Tibial artery (tissue), 4 donors: ENCODE data around the gene KRT75.

Experiments
- DNase-seq, 2 donors: peaks; one replicate each; pipeline ENCODE4 v3.0.0-alpha.2; 2019
- H3K27ac ChIP-seq, 2 donors: fragments of 200-600 bp; sonication (generic) in 1 of 2; 1 replicate in 1 of 2; 2 replicates in 1 of 2; pipeline ENCODE4 v1.5.1; 2018 to 2019; ENCODE audit warnings: mild to moderate bottlenecking in 1 of 2
- H3K27me3 ChIP-seq, 2 donors: fragments of 200-600 bp; sonication (generic) in 1 of 2; one replicate each; pipeline versions ENCODE4 v1.5.1 to v1.6.0; 2016 to 2019
- H3K36me3 ChIP-seq, 3 donors: fragments of 200-600 bp; sonication (generic) in 2 of 3; one replicate each; pipeline ENCODE4 v1.5.1; 2016 to 2019; ENCODE audit warnings: mild to moderate bottlenecking in 2 of 3
- H3K4me1 ChIP-seq, 4 donors: fragments of 200-600 bp; sonication (generic) in 2 of 4; 1 replicate in 3 of 4; 2 replicates in 1 of 4; pipeline ENCODE4 v1.5.1; 2016 to 2019
- H3K4me3 ChIP-seq, 2 donors: fragments of 200-600 bp; sonication (generic) in 1 of 2; 1 replicate in 1 of 2; 2 replicates in 1 of 2; pipeline ENCODE4 v1.5.1; 2018 to 2019; ENCODE audit warnings: mild to moderate bottlenecking in 2 of 2
- H3K9me3 ChIP-seq, 3 donors: fragments of 200-600 bp; sonication (generic) in 1 of 3; one replicate each; pipeline ENCODE4 v1.5.1; 2016 to 2019
- intact Hi-C: fragments of 100-400 bp; cut with DNase I; formaldehyde crosslinking; loops from one replicate; pipeline ENCODE4 v1.15.0; 2023; ENCODE audit warnings: low total_unique reads
- TF ChIP-seq, protein P1 (sequence below), 2 experiments: fragments of 200-600 bp in 1 of 2; fragments of 450-650 bp in 1 of 2; IDR thresholded peaks; one replicate each; pipeline ENCODE4 v1.5.1; 2017 to 2019; ENCODE audit warnings: antibody characterized with exemption in 2 of 2, mild to moderate bottlenecking in 1 of 2, moderate library complexity in 1 of 2

Gene KRT75

DNA sequence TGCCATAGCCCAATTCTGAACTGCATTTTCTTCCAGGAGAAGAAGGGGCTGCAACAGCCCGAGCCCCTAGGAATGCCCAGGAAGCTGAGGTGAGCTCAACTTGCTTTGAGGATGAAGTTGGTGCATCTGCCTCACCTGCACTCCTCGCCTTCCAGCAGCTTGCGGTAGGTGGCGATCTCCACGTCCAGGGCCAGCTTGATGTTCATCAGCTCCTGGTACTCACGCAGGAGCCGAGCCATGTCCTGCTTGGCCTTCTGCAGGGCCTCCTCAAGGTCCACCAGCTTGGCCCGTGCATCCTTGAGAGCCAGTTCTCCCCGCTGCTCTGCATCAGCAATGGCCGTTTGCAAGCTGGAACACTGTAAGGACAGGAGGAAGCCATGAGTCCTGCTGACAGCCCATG is 6.0 kb downstream of the KRT75 start:
- no peak overlapping the region for H3K4me3 ChIP-seq
- peaks cover 0 to 8% (median 0%) of the 10 kb centered on the region in 4 donors for H3K4me1 ChIP-seq
- intact Hi-C loops = no loop called here
- H3K9me3 ChIP-seq = no peaks in the 10 kb centered on the region
- no peak overlapping the region for H3K27ac ChIP-seq
- H3K36me3 ChIP-seq = no peaks in the 10 kb centered on the region
- TF ChIP-seq, protein P1, sequence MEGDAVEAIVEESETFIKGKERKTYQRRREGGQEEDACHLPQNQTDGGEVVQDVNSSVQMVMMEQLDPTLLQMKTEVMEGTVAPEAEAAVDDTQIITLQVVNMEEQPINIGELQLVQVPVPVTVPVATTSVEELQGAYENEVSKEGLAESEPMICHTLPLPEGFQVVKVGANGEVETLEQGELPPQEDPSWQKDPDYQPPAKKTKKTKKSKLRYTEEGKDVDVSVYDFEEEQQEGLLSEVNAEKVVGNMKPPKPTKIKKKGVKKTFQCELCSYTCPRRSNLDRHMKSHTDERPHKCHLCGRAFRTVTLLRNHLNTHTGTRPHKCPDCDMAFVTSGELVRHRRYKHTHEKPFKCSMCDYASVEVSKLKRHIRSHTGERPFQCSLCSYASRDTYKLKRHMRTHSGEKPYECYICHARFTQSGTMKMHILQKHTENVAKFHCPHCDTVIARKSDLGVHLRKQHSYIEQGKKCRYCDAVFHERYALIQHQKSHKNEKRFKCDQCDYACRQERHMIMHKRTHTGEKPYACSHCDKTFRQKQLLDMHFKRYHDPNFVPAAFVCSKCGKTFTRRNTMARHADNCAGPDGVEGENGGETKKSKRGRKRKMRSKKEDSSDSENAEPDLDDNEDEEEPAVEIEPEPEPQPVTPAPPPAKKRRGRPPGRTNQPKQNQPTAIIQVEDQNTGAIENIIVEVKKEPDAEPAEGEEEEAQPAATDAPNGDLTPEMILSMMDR (IDR thresholded peaks at IDR 0.05) = no peak
- DNase-seq = no peak
- peaks cover 0 to 13% of the 10 kb centered on the region in 2 donors for H3K27me3 ChIP-seq

DNA sequence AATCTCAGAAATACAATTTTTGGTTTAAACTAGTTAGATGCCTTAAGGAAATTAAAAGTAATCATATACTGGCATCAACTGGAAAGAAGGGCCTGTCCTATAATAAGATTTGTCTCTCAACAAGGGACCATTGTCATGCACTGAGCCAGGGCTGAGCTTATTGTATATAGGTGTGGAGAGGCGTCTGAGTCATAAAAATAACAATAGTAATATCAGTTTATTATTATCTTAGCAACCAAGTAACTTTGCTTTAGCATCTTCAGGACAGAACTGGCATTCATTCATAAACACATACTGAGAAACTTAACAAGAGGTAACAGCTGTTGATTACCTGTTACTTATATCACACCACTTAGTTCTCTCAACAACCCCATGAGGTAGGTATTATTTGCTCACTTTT is 7.1 kb downstream of the KRT75 start:
- DNase-seq = no peak
- TF ChIP-seq, protein P1 (IDR thresholded peaks at IDR 0.05) = no peak

DNA sequence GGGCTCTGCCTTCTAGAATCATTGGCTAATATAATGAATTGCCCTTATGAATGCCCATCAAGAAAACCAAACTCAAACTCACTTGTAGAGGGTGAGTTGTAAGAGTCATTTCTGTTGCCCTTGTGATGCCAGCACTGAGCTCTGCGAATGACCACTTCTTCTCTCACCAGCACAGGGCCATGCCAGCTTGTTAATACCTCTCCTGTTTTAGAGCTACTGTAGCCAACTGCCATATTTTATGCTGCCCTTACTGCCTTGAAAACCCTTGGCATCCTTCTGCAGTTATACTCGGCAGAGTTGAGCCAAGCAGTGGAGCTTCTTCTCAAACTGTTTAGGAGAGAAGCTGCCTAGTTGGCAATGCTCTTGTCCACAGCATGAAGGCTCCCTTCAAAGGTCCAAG is 8.1 kb downstream of the KRT75 start:
- TF ChIP-seq, protein P1 (IDR thresholded peaks at IDR 0.05) = no peak
- no peaks in the 10 kb centered on the region for H3K36me3 ChIP-seq
- no peak overlapping the region for H3K27ac ChIP-seq
- no peaks in the 10 kb centered on the region for H3K9me3 ChIP-seq
- intact Hi-C loops = no loop called here
- no peaks in the 10 kb centered on the region for H3K27me3 ChIP-seq
- DNase-seq = no peak
- no peak overlapping the region for H3K4me3 ChIP-seq
- peaks cover 0 to 8% (median 0%) of the 10 kb centered on the region in 4 donors for H3K4me1 ChIP-seq

More for the DNA sequence above, 7.1 kb downstream of the KRT75 start:
- Histone ChIP-seq H3K4me3 (no peak overlapping the region), H3K9me3 (no peaks in the 10 kb centered on the region), H3K36me3 (no peaks in the 10 kb centered on the region), H3K27me3 (peaks cover 0 to 9% of the 10 kb centered on the region in 2 donors), H3K4me1 (peaks cover 0 to 8% (median 0%) of the 10 kb centered on the region in 4 donors), H3K27ac (no peak overlapping the region)
- intact Hi-C loops = no loop called here

DNA sequence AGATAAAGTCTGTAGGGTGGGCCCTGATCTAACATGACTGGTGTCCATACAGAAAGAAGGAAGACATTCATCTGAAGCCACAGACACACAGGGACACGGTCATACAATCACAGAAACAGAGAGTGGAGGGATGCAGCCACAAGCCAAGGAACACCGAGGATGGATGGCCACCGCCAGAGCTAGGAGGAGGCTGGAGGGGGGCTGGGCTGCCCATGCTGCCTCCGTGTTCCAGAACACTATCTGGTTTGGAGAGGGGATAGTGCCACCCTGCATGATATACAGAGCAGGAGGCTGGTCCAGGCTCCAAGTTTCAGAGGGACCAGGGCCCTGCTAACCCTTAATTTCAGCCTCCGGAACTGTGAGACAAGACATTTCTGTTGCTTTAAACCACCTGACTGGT is 8.7 kb downstream of the KRT75 start:
- TF ChIP-seq, protein P1 (IDR thresholded peaks at IDR 0.05) = no peak
- intact Hi-C loops = no loop called here
- H3K27ac ChIP-seq = no peak overlapping the region
- no peaks in the 10 kb centered on the region for H3K27me3 ChIP-seq
- no peak overlapping the region for H3K4me3 ChIP-seq
- H3K9me3 ChIP-seq = no peaks in the 10 kb centered on the region
- no peaks in the 10 kb centered on the region for H3K36me3 ChIP-seq
- DNase-seq = no peak
- H3K4me1 ChIP-seq = peaks cover 0 to 8% (median 0%) of the 10 kb centered on the region in 4 donors

DNA sequence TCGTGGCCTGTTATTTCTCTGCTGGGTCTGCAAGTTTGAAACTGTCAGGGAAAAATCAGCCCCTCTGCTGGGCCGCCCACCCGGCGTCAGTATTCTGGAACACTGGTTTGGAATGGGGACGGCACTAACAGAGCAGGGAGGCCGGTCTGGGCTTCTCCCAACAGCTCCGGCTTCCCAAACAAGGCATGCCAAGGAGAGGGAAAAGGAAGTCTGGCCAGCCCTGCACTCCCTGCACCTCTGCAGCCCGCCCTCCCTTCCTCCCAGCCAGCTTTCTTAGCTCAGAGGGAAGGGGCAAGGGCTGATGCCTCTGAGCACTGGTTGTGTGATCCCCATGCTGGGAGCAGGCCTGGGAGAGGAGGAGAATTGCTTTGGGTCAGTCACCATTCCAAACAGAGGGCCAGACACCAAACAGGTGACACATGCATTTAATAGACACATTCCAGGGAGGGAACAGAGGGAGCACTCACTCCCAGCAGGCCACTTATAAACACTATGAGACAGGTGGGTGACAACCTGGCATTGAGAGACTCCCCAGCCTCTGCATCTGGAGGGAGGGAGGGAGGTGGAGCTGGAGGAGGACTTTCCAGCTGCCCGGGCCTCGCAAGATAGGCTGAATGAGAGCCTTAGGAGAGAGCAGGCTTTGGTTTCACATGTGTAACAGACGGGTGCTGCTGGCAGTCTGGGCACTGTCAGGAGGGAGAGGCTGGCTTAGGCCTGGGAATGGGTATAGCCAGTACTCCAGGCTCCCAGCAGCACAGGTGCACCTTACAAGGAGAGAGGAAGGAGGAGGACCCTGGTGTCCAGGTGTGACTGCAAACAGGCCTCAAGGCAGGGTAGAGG is 10.3 kb downstream of the KRT75 start:
- Histone ChIP-seq H3K27ac (no peak overlapping the region), H3K27me3 (no peaks in the 10 kb centered on the region), H3K4me1 (peaks cover 0 to 8% (median 0%) of the 10 kb centered on the region in 4 donors), H3K9me3 (no peaks in the 10 kb centered on the region), H3K36me3 (no peaks in the 10 kb centered on the region), H3K4me3 (no peak overlapping the region)
- DNase-seq = no peak
- TF ChIP-seq, protein P1 (IDR thresholded peaks at IDR 0.05) = no peak
- intact Hi-C loops = no loop called here
